ENCODE measurements around the gene PDCD2. TPM values are rescaled to one million over a fixed set of nuclear protein-coding genes. Genes with fewer than 3 reads are reported as not detected.
"Not testable (repeated sequence)": the region's sequence is repeated elsewhere in the genome, so short reads cannot be mapped to it uniquely, and the experiment has no call there.

Gene PDCD2
- polyA plus RNA-seq, 5 donors = 66.3 to 76.3 (median 67.2) TPM

- peak; percentile 96 to 97 for DNase-seq
Measured at GRCh38 chr6:170554013-170554795, 30.2 kb downstream of the PDCD2 start, which contains the start of gene TBP. Gene TBP (plus strand): TSS chr6:170554369. CDS start chr6:170557030, 2,661 bp downstream.

GRCh38 chr6:170553534-170554012 is 30.9 kb downstream of the PDCD2 start:
- no peak for DNase-seq

DNA sequence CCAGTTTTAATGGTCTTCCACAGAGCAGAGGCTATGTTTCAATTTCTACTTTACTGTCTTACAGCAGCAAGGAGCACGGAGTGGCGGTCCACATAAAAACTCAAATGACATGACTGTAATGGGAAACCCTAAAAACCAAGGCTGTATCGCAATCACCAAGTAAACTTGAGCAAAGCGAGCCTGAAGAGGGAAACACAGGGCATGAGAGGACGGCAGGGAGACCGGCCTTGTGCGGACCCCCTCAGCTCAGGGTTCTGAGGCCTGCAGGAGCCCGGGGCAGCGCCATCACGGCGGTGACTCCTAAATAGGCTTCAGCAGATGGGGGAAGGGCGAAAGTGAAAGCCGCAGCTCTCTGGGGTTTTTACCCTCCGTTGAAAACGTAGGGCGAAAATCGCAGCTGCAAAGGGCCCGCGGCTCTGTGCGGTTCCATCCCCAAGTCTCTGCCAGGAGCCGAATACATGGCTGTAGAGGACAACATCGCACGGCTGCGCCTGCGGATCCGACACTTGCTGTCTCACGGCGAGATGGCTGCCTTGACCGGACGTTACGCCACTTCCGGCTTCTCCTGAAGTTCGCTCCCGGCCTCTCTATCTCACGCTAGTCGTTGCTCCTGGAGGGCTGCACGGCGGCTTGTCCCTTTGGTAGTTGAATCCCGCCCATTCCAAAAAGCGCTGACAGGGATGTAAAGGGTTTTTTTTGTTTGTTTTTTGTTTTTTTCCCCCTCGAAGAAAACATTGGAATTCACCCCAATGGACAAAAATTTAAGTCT is 31.5 kb downstream of the PDCD2 start, which contains the start of gene PSMB1:
PSMB1 (minus strand) TSS at position 543 of the 769 bp plus-strand sequence; CDS start at position 478, 65 bp downstream.
- DNase-seq = peak; percentile 93 to 95

- DNase-seq = no peak
Measured at GRCh38 chr6:170545405-170545804, 39.0 kb downstream of the PDCD2 start.

GRCh38 chr6:170542031-170542719 is 42.3 kb downstream of the PDCD2 start:
- no peak for DNase-seq

DNA sequence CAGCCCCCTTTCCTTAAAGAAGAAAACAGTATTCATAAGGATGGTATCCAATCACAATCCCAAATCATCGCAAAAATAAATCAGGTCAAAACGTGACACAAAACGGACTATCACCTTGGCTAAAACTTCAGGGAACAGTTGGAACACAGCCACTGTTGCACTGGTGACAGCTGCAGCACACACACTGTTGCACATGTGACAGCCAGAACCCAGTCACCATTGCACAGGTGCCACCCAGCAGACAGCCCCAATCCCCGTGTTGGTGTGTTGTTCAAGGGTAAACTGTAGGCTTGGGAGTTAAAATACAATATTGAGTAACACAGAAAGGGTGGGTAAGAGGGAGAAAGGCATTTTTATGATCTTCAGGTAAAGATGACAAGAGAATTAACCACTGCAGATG is 47.1 kb downstream of the PDCD2 start:
- DNase-seq = no peak

DNA sequence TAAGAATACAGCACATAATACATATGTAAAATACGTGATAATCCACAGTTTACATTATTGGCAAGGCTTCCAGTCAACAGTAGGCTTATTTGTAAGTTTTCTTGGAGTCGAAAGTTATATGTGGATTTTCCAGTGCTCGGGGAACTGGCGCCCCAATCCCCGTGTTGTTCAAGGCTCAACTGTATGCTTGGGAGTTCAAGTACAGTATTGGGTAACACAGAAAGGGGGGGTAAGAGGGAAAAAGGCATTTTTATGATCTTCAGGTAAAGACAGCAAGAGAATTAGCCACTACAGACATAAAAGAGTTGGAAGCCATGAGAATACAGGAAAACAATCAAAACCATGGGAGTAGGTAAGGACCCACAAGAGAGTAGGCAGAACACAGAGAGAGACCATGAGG is 47.8 kb downstream of the PDCD2 start:
- DNase-seq = no peak

GRCh38 chr6:170535004-170535403 is 49.4 kb downstream of the PDCD2 start:
- DNase-seq = no peak

DNA sequence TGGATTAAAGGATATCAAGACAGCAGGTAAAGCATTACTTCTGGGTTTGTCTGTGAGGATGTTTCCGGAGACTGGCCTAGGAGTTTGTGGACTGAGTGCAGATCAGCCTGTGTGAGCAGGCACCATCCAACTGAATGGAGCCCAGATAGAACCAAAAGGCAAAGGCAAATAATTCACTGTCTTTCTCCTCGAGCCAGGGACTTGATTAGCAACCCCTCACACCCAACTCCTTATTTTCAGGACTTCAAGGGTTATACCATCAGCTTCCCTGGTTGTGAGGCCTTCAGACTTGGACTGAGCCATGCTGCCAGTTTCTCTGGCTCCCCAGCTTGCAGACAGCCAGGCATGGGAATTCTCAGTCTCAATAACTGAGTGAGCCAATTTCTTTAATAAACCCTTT is 50.6 kb downstream of the PDCD2 start:
- DNase-seq = no peak

- DNase-seq = no peak
Measured at GRCh38 chr6:170532867-170533488, 51.5 kb downstream of the PDCD2 start.

DNA sequence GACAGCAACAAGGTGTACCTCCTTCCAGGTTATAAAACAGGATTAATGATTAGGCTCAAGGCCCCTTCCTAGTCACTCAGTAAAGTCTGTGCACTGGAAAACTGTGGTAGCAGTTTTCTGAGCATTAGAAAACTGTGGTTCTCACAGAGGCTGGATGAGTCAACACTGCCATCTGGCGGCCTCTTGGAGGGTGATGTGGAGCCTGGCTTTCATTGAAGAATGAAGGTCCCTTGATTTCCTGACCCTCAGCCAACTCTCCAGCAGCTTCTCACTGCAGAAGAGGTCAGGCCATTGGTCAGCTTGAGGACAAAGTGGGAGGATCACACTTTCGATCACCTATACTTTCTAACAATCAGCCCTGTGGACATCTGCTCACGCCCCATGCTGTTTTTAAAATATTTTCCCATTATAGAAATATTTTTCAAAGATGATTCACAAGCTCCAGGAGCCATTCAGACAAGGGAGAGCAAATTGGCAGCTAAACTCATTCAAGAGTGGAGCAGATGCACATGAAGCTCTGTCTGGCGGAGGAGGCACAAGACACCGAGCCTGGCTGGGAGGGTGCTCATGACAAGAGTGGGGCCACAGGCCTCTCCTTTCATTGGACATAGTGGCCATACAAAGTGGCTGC is 54.5 kb downstream of the PDCD2 start:
- DNase-seq = peak in 1 of 2 donors; percentile 69

DNA sequence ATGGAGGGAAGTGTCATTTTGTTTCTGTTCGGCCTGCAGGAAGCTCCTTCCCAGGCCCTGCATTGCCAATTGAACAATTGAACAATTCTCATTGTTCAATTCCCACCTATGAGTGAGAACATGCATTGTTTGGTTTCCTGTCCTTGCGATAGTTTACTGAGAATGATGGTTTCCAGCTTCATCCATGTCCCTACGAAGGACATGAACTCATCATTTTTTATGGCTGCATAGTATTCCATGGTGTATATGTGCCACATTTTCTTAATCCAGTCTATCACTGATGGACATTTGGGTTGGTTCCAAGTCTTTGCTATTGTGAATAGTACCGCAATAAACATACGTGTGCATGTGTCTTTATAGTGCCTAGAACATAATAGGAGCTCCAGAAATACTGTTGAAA is 56.4 kb downstream of the PDCD2 start:
- not testable (repeated sequence) for DNase-seq

DNA sequence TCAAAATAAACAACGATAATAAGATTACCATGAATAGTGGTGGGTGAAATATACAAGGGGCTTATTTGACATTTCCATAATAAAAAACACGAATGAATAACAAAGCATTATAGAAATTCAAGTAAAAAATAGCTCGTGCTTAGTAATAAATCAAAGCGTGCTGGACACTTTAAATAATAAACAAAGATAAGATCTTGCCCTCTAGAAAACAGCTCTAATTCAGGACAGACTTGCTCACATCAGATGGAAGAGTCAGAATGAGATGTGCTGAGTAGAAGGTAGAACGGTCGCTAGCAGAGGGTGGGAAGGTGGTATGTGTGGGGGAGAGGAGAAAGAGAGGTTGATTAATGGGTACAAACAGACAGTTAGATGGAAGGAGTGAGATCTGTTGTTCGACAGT is 58.6 kb downstream of the PDCD2 start:
- DNase-seq = no peak

Other genes with a start within 250 kb of the PDCD2 start
- 100 to 1,000 TPM; 163 to 188 (median 179) TPM for gene PSMB1, start 31.3 kb downstream of the PDCD2 start, polyA plus RNA-seq (ENCODE audit: insufficient read depth in 1 of 5, insufficient read length in 5 of 5, low replicate concordance in 1 of 5)
- 10 to 100 TPM; 21.1 to 28.1 (median 23.7) TPM for gene TBP, start 30.3 kb downstream of the PDCD2 start, polyA plus RNA-seq (ENCODE audit: insufficient read depth in 1 of 5, insufficient read length in 5 of 5, low replicate concordance in 1 of 5)

Data from right lung (tissue), 5 donors.